Prostate gland (tissue), 2 donors: ENCODE results near the gene PDE4D.

Source experiments
- POLR2A ChIP-seq: fragments of 450-650 bp; IDR thresholded peaks from one replicate; pipeline ENCODE4 v1.6.1; 2016; ENCODE audit warnings: antibody characterized with exemption, mild to moderate bottlenecking
- TF ChIP-seq, protein P1 (sequence below), 4 experiments: fragments of 200-600 bp in 2 of 4; fragments of 450-650 bp in 2 of 4; sonication (generic) in 2 of 4; IDR thresholded peaks; 1 replicate in 3 of 4; 2 replicates in 1 of 4; pipeline ENCODE4 v1.5.1; 2016 to 2019; ENCODE audit warnings: antibody characterized with exemption in 4 of 4, mild to moderate bottlenecking in 2 of 4, moderate library complexity in 2 of 4

DNA sequence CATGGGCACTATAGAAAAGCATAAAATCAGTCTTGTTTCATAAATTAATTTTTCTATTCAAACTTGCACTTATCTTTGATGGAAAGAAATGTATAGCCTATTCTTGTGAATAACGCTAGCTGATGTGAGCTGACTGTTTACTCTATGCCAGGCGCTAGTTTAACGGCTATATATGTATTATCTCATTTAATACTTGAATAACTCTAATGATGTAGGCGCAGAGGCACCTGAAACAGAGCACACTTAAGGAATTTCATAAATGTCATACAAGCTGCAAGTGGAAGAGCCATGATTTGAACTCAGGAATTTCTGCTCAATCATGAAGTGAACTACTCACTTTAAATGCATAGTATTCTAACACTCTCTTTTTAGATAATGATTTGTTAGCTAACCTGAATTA is 551.8 kb downstream of the PDE4D start:
- TF ChIP-seq, protein P1, sequence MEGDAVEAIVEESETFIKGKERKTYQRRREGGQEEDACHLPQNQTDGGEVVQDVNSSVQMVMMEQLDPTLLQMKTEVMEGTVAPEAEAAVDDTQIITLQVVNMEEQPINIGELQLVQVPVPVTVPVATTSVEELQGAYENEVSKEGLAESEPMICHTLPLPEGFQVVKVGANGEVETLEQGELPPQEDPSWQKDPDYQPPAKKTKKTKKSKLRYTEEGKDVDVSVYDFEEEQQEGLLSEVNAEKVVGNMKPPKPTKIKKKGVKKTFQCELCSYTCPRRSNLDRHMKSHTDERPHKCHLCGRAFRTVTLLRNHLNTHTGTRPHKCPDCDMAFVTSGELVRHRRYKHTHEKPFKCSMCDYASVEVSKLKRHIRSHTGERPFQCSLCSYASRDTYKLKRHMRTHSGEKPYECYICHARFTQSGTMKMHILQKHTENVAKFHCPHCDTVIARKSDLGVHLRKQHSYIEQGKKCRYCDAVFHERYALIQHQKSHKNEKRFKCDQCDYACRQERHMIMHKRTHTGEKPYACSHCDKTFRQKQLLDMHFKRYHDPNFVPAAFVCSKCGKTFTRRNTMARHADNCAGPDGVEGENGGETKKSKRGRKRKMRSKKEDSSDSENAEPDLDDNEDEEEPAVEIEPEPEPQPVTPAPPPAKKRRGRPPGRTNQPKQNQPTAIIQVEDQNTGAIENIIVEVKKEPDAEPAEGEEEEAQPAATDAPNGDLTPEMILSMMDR (IDR thresholded peaks at IDR 0.05) = no peak
- TF ChIP-seq POLR2A = no peak
